Middle frontal gyrus (tissue), 1 donor: ENCODE measurements around the gene CDCA4.
A peak's percentile ranks its signal among the peaks of the same experiment; 100 is the strongest.

Experiments used
- DNase-seq: peaks from one replicate; pipeline ENCODE4 v3.0.0-alpha.2; 2015; ENCODE audit warnings: low spot score; ENCODE audit errors: extremely low spot score

The CDCA4 gene

DNA sequence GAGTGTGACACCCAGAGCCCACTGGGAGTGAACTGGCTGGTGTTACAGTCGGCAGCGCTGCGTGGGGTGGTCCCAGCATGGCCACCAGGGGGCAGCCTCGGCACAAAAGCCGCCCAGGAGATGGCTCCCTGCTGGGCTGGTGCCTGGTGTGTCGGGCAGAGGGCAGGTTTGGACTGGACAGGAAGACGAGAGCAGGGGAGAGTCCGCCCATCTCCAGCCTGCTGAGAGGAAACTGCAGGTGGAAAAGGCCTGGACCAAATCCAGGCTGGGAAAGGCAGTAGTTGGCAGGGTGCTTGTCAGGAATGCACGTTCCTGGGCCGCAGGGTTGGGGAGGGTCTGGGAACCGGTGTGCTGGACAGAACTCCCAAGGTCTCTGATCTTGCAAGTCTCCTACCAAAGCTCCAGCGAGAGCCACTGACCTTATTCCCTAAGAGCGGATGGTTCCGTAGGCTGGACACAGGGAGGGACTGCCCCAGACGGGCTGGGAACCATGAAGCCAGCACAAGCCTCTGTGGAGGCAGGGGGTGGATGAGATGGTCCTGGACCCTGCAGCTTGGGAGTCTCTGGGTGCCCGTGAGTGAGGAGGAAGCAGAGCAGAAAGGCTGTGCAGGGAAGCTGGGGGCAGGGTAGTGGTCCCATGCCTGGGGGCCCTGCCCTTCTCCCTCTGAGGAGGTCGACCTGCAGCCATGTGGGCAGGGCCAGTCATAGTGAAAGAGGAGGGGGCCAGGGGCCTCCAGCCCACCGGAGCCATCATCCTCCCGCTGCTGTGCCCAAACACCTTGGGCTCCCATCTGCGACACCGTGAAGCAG, 44.5 kb downstream of the CDCA4 start:
- DNase-seq, result peak; percentile 18

DNA sequence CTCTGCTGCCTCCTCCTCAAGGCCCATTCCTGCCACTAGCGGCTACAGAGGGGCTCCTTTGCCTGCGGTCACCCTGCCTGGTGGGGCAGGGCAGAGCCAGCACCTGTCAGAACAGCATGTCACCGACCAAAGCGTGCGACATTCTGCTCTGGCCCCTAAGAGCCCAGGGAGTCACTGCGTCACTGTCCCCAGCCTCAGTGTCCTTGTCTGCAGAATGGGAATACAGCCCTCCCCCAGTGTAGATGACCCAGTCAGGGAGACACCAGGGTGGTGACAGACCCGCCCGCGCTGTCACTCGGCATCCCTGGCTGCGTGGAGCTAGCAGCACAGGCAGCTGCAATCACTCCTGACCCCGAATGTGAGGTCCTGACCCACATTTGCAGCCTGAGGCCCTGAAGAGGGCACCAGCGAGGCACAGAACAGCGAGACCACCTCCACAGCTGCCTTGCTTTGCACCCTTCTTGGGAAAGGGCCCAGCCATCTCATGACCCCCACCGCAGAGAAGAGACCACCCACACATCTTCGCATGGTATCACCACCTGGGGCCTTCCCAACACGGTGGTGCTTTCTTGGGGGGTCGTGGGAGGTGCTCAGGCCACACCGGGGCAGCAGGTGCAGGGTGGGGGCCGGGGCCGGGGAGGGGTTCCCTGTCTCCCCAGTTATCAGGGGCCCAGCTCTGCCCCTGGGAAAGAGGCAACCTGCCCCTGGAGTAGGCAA, 45.2 kb downstream of the CDCA4 start:
- no peak for DNase-seq

DNA sequence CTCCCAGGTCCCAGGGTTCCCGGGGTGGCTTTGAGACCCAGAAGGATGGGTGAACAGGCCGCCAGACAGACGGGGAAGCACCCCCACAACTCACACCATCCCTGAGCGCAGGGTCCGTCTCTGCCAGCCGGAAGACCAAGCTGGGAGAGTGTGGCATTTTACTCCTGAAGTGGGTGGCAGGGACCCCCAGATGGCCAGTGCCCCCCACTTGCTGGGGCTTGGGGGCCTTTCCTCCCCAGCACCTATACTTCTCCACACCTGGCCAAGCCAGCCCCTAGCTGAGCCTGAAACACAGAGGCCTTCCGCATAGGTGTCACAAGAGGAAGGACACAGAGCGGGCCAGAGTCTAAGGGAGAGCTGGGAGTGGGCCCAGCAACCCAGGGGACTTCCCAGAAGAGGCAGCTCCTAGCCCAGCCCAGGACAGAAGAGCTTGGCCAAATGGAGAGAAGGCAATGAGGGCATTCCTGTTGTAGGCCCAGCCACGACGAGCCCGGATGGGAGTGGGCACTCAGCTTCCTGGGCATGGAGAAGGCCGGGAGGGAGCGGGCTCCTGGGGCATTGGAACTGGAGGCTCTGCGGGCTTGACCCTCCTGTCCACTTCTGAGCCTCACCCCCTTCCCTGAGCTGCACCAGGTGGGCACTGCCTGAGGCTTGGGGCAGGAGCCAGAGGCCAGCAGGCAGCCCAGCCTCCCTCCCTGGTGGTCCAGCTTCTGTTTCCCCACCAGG, 46.1 kb downstream of the CDCA4 start:
- DNase-seq, result no peak

DNA sequence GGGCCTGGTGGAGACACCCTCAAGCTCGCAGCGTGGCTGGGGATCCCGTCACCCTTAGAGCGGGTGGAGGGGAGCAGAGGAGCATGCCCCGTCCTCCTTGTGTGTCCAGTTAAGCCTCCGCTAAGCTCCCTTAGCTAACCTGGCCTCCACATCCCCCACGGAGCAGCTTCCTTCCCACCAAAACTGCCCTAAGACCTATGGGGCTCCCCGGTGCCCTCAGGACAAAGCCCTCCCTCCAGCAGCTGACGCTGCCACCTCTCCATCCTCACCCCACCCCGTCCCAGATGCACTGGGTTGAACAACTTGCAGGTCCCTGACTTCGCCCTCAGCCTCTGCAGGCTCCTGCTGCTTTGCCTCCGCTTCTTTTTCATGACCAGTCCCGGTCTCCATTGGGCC, 46.7 kb downstream of the CDCA4 start:
- no peak for DNase-seq

DNA sequence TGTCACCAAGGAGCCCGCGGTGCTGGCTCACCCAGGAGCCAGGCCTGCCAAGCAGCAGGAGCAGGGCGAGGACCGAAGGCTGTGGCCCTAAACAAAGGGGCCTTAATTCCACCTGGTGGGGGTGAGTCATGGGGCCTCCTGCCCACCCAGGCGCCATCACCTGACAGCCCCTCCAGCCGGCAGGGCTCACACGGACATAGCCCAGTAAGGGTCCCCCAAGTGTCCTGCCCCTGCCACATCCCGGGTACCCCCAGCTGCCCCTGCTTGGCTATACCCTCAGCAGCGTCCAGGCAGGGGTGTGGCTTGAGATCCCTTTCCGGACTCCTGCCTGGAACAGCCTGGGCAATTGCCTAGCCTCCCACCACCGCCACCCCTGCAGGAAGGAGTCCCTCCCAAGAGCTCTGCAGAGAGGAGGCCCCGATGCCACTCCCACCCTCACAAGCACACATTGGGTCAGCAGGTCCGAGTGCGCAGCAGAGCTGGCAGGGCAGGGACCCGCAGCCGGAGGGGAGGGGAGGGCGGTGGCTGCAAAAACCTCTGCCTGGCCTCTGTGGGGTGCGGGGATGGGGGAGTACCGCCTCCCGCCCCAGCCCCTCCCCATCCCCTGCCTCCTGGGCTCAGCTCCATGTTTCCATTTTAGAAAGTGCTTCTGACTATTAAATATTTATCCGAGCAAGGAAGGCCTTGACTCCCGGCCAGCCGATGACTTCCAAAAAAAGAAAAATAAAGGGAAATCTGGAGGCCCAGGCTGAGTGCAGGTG, 47.3 kb downstream of the CDCA4 start:
- DNase-seq, result no peak

DNA sequence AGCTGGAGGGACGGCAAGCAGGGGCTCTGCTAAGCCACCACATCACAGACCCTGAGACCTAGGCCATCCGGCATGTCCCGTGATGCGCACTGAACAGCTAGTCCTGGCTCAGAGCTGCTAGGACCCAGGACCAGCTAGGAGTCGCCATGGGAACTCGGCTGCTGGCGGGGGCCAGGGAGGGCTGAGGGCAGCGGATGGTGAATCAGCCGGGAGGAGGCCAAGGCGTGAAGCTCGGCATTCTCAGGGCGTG, 47.8 kb downstream of the CDCA4 start:
- DNase-seq, result no peak

DNA sequence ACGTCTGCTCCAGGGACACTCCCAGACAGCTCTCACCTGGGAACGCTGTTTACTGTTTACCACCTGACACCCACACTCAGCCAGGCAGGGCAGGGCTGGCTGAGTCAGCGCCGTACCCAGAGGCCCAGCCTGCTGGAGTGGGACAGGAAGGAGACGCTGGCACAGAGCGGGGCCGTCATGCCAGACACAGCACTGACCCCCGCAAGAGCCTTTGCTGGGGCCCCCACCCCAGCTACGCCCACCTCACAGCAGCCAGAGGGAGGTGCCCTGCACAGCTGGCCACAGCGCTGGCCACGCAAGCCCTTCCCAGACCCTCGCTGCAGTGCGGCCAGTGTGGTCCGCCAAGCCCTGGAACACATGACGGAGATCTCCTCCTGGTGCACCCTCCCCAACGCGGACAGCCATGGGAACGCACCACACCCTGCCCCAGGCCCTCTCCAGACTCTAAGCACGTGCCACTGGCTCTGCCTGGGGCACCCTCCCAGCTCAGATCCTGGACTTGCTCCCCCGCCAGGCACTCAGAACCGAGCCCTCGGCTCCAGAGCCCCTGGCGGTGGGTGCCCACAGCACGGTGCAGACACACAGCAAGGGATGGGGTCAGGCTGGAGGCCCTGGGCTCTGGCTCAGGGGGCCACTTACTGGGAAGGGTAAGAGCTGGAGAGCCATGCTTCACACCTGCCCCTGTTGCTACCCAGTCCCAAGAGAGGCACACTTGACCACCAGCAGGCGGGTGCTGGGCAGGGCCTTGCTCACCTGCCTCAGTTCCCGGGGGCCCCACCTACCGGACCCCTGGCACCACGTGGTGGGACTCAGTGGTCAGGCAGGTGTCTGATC, 48.4 kb downstream of the CDCA4 start:
- no peak for DNase-seq

DNA sequence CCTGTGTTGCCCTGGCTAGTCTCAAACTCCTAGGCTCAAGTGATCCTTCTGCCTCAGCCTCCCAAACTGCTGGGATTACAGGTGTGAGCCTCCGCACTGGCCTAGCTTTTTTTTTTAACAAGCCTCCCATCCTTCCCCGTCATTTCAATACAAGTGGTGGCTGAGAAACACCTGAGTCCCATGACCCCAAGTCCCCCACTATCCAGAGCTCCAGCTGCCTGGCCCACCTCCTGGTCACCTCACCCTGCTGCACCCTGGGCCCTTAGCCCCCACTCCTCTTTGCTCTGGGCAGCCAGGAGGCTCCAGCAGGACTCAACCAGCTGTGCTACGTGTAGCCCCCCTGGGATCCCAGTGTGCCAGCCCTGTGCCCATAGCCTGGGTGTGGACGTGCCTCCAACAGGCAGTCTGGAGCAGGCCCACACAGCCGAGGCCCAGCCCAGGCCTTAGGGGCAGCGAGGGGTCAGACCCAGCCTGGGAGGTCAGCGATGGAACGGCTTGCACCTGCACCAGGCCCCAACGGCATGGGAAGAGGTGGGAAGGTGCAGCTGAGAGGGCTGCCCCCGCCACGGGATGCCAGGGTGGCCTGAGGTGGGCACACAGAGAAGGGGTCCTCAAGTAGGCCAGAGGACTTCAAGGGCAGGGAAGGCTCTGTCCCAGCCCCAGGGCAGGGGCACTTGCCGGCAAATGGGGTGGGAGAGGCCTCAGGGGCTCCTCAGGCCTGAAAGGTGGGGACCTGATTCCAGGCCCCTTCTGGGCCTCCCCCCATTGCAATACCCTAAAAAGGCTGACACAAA, 49.2 kb downstream of the CDCA4 start:
- DNase-seq, result no peak

DNA sequence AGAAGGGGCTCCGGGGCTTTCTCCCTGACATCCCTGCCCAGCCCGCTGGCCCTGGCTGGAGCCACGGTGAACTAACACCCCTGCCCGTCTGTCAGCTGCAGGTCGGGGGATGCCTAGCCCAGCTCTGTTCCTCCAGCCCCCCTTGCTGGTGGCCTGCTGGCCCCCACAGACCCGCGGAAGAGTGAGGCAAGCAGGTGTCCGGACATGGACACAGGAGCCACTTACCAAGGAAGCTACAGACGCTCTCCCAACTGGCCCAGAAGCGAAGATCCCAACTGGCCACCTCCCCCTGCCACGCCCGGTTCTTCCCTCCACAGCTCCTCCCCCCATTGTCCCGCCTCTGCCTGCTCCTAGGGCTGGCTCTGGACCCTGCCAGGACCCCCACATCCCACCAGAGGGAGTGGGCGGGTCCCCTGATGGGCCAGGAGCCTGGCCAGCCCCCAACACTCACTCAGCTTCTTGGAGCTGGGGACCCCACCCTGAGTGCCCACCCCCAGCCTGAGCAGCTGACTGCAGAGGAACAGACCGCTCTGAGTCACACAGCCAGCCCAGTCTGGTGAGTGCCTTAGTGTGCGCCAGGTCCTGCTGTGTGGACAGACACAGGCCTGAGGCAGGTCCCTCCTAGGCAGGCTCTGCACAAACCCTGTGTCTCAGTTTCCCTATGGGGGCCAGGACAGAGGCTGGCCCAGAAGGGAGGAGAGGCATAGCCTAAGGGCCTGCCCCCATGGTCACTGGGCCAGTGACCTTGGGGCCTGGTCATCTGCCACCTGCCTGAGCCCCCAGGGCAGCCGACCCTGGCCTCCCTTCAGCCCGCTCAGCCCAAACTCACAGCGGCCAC, 50.4 kb downstream of the CDCA4 start:
- no peak for DNase-seq

DNA sequence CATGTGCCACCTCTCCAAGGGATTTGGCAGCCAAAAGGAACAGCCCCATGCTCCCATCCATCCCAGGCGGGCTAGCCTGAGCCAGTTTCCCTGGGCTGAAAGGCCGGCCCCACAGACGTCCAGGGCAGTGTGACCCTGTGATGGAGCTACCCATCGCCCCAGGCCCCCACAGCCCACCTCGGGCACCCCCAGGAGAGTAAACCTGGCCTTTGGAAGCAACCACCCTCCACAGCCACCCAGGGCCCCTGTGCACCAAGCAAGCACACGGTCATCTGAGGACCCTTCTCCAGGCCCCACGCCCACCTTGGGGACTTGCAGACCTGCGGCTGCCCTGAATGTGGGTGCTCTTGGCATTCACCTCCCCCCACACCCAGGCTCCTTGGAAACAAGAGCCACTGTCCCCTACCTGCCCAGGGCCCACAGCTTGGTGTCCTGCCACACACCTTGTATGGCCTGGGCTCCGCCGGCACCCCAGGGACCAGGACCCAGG, 51.1 kb downstream of the CDCA4 start:
- no peak for DNase-seq

DNA sequence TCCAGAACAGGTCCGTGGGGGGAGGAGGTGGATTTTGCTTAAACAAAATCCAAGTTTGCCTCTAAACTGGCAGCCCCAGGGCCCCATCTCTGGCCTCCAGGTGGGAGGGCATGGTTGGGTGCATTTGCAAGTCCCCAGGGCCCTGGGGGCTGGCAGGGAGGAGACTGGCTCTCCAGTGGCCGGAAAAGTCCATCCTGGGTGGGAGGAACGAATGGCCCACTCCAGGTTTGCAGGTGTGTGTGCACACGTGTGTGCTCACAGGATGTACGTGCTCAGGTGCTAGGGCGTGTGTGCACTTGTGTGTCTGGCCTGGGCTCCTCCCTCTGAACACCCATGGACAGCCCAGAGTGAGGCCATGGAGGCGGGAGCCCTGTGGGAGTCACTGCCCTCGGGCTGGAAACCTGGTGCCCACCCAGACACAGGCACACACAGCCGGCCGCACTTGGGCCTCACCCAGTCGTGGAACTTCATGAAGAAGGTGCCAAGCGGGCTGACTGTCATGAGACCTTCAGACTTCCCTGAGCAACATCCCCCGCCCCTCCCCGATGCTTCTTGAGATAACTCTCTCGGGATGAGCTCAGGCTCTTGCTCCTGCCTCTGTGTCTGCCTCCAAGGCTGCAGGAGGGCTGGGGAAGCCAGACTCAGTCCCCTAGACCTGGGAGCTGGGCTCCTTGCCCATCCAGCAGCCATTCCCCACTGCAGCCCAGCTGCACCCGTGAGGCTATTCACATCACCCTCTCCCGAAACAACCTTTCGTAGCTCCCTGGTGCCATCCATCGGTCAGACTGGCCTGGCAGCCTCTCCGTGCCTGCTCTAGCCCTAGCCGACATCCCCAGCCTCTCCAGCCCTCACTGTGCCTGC, 52.1 kb downstream of the CDCA4 start:
- DNase-seq, result no peak

DNA sequence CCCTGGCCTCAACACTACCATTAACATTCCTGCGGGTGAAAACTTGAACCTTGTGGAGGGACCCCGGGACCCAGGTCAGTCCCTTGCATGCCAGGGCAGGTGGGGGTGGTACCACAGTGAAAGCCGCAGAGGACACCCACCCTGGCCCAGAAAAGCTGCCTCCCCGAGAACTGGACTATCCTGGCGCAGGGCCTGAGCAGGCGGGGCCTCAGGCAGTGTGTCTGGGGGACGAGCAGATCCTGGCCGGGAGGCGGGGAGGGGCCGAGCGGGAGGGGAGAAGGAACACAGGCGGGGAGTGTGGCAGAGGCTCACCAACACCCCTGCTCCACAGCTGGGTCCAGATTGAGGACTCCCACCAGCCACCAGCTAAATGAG, 52.7 kb downstream of the CDCA4 start:
- DNase-seq, result no peak

DNA sequence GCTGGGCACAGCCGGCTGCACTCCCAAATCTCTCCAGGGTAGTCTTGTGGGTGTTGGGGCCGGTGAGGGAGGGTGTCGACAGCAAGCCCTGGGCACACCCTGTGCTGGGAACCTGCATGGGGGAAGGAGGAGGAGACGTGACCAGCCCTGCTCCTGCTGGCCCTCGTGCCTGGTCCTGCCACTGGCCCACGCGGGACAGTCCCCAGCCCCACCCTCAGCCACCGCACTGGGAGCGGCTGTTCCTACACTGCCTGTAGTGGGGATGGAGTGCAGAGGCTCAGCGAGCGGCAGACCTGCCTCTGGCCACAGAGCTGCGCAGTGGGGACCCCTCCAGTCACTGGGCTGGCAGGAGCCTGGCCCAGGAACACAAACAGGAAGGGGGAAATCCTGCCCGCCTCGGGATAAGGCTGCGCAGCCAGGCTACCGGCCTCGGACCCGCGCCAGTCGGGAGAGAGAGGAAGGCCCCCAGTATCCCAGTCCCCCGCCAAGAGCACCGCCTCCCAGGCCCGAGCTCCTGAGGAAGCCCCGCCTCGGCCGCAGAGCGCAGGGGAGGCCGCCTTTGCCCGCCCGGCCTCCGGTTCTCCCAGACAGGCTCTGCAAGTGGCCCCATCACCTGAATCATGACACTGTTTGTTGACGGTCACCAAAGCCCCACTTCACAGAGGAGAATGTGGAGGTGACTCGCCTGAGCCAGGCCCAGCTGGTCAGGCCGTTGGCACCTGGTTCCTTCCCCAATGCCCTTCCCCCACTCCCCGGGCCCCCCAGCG, 53.3 kb downstream of the CDCA4 start:
- DNase-seq, result no peak

DNA sequence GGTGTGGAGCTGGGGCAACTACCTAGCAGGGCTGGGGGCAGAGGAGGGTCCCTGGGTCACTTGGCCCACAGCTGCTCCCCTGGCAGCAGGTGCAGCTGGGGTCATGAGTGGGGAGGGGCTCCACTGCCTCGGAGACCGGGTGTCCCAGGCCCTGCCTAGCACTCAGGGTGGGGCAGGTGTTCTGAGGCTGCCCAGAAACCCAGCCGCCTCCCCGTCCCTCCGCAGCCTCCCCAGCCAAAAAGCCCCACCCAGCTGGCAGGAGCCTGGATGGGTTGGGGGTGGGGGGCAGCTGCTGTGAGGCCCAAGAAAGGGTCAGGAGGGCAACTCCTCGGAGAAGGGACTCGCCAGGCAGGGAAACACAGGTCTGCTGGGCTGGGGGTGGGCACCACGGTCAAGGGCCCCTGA, 53.9 kb downstream of the CDCA4 start:
- no peak for DNase-seq

DNA sequence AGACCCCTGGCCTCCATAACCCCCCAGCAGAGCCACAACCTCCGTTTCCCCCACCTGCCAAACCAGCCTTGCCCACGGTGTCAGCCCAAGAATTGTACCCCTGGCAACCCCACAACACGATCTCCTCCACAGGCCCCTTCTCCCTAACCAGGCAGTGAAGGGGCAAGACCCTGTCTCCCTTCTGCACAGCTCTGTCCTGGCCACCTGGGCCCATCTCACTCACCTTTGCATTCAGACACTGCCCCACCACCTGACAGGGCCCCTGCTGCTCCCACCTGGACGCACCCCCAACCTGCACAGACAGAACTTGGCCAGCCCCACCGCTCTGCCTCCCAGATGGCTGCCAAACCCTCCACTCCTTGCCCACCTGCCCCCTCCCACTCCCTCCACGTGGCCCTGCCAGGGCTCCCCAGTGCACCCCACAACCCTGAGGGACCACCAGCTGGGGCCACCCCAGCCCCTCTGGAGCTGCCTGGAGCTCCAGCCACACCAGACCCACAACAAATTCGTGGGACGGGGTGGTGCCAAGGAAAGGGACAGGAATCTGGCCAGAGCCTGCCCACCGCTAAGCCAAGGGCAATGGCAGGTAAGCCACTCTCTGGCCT, 54.5 kb downstream of the CDCA4 start:
- DNase-seq, result no peak

DNA sequence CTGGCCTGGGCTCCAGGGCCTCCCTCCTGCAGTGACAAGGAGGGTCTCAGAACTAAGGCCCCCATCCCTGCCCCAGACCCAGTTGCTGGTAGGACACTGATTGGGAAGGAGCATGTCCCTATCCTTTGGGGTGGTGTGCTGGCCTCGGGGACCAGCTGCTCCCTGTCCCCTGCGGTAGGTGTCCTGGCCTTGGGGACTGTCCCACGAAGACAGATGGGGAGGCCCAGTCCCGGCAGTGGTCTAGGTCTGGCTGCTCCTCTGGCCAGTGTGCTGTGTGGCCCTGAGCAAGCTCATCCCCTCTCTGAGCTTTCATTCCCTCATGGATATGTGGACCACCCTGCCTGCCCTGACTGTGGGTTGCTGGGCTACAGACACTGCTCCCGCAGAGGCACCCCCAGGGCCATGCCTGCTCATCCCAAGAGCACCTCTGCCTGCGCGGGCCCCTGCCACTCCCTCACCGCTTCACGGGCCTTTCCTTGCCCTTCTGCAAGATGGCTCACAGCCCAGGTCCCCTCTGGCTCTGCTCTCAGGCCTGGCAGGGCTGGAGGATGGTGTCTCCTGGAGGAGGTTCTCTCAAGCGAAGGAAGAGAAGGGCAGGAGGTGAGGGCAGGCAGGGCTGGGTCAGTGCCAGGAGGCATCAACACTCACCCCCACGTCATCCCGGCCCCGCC, 55.2 kb downstream of the CDCA4 start:
- no peak for DNase-seq
